Cardiac fibroblast (primary cell): ENCODE measurements around the gene ETFA.
A peak's percentile ranks its signal among the peaks of the same experiment; 100 is the strongest.
"Not testable (repeated sequence)": the region's sequence is repeated elsewhere in the genome, so short reads cannot be mapped to it uniquely, and the experiment has no call there.

Source experiments
- DNase-seq, 2 donors: peaks; one replicate each; pipeline versions ENCODE4 v3.0.0 to v3.0.0-alpha.2; 2010; ENCODE audit warnings: low read depth in 2 of 2
- H3K4me3 ChIP-seq, 2 donors: replicated peaks in 1 of 2; 1 replicate in 1 of 2; 2 replicates in 1 of 2; pipeline ENCODE4 v1.5.1; 2011; ENCODE audit warnings: low read depth in 2 of 2, low read length in 2 of 2, mild to moderate bottlenecking in 2 of 2, moderate library complexity in 1 of 2
- TF ChIP-seq, protein P1 (sequence below): IDR thresholded peaks from one replicate; pipeline ENCODE4 v1.5.1; 2011; ENCODE audit warnings: low read depth, mild to moderate bottlenecking, low read length, inconsistent platforms

Gene ETFA

DNA sequence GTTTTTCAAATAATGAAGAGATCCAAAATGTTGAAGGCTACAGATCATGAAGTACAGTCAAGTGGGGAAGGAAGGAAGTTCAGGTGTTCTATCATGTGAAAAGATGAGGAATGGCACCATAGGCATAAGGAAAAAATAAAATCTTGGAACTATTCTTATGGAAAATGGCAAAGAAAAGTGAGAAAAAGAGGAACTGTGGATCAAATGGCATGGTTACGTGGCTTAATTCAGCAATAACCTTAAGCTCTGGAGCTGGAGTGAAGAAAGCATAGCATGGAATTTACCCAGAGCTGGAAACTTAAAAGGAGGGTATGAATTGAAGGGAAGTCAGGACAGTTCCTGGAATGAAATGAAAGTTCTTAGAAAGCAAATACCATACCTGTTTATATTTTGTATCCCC lies 14.4 kb downstream of the ETFA start:
- TF ChIP-seq, protein P1, sequence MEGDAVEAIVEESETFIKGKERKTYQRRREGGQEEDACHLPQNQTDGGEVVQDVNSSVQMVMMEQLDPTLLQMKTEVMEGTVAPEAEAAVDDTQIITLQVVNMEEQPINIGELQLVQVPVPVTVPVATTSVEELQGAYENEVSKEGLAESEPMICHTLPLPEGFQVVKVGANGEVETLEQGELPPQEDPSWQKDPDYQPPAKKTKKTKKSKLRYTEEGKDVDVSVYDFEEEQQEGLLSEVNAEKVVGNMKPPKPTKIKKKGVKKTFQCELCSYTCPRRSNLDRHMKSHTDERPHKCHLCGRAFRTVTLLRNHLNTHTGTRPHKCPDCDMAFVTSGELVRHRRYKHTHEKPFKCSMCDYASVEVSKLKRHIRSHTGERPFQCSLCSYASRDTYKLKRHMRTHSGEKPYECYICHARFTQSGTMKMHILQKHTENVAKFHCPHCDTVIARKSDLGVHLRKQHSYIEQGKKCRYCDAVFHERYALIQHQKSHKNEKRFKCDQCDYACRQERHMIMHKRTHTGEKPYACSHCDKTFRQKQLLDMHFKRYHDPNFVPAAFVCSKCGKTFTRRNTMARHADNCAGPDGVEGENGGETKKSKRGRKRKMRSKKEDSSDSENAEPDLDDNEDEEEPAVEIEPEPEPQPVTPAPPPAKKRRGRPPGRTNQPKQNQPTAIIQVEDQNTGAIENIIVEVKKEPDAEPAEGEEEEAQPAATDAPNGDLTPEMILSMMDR = no peak
- no peak for DNase-seq

DNA sequence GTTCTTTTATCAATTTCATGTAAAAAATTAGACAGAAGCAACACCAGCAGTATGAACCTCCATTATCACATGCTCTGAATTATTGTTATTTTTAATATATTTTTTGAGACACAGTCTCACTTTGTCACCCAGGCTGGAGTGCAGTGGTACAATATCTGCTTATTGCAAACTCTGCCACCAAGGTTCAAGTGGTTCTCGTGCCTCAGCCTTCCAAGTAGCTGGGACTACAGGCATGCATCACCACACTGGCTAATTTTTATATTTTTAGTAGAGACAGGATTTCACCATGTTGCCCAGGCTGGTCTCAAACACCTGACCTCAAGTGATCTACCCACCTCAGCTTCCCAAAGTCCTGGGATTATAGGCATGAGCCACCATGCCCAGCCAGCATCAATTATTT lies 16.8 kb downstream of the ETFA start:
- H3K4me3 ChIP-seq, DNase-seq: not testable (repeated sequence)

More for the DNA sequence above, 14.4 kb downstream of the ETFA start:
- no peak overlapping the region for H3K4me3 ChIP-seq

DNA sequence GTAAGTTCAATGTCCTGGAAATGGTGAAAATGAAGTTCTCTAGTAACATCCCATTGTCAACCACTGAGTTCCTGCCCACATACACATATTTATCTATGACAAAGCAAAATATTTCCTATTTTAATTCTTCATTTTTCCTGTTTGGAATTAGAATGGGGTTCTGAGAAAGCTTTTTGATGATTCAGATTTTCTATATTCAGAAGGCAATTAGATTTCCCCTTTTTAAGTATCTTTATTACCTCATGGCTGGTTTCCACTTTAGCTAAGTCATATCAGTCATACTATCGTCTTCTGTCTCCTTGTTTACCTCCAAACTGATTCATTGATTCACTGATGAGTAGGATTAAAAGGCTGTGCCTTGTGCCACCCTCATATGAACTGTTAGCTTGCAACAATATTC lies 17.9 kb downstream of the ETFA start:
- DNase-seq = peak in 1 of 2 donors; percentile 40
- TF ChIP-seq, protein P1 = no peak
- no peak overlapping the region for H3K4me3 ChIP-seq

DNA sequence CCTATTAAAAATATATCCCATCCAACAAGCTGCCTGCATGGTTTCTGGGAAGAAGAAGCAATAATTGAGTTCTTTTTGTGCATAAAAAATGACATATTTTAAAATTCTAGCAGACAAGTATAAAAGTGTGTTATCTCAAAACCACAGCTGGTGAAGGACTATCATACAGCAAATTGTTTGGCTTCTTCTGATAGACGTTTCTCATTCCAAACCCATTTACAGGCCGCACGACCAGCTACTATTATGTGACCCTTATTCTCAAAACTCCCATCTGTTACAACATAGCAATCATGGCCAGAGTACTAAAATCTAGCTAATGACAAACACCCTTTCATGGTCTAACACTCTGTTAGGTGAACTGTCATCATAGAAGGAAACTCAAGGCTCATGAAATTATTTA lies 21.7 kb downstream of the ETFA start:
- TF ChIP-seq, protein P1 = no peak

DNA sequence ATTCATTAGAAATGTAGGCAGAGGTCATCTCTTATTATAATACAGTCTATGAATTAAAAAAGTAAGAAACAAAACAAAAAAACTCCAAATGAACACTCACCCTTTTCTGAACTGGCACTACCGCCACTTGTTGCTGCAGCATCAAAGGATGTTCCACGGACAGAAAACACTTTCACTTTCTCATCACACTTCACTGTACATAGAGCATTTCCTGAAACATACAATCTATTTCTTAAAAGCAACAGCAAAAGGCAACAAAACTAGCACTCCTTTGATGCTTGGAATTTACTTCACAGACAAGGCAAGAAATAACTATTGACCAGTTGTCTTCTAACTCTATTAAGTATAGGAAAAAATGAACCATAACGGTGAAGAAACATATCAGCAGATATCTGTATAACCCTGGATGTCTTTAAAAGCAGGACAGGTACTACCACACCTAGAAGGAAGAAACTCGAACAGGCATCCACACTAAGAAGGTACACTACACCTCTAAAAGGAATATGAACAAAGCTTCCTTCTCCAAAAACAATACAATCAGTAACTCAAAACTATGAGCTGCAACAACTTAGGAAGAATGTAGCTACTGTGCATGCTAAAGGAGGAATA lies 24.9 kb downstream of the ETFA start:
- H3K4me3 ChIP-seq = no peak overlapping the region
- TF ChIP-seq, protein P1 = no peak
- peak in 1 of 2 donors; percentile 5 for DNase-seq

More for the DNA sequence above, 21.7 kb downstream of the ETFA start:
- no peak overlapping the region for H3K4me3 ChIP-seq
- peak in 1 of 2 donors; percentile 6 for DNase-seq

DNA sequence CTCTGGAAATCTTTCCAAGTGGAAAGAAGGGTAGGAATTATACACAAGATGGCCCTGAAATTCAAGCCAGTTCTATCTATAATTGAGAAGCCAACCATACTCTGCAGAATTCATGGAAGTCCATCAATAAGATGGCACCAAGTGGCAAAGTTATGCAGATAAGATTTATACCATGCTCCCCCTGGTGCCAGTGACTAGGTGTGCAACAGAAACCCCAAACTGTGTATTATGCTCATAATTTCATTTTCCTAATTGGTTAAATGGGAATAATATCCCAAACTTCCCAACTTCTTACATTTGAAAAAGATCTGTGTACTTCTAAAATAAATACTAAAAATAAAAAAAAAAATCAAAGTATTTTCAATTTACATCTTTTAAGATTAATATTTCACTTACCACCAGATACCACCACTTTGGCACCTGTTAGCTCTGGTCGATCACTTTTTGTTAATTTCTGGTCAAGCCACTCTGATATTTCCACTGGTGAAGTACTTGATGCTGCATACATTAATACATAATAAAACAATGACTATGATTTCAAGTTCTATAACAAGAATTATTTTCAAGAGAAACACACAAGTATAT lies 25.9 kb downstream of the ETFA start:
- H3K4me3 ChIP-seq = no peak overlapping the region
- TF ChIP-seq, protein P1 = peak; percentile 56
- DNase-seq = peak; percentile 14 to 24

DNA sequence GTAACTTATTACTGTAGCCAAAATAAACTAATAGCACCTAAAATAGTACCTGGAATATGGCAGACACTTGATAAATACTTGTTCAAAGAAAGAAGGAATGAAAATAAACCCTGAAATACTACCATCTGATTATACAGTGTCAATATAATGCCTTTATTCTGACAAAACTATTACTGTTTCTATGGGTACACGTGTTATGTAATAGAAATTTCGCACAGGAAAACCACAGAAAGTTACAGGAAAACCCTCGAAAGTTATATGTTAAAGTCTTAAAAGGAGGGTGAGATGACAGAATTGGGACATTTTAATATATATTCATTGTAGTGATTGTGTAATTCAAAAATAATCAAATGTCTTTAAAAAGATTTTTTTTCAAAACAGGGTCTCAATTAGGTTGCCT lies 28.8 kb downstream of the ETFA start:
- TF ChIP-seq, protein P1 = no peak
- no peak overlapping the region for H3K4me3 ChIP-seq
- no peak for DNase-seq
